Tibial nerve (tissue), 4 donors: ENCODE results near the gene MEGF10.

Experiments
- CTCF ChIP-seq, 5 experiments: fragments of 200-600 bp in 3 of 5; fragments of 450-650 bp in 2 of 5; sonication (generic) in 3 of 5; IDR thresholded peaks; one replicate each; pipeline ENCODE4 v1.5.1; 2016 to 2019; ENCODE audit warnings: antibody characterized with exemption in 5 of 5, mild to moderate bottlenecking in 3 of 5, moderate library complexity in 2 of 5
- EP300 ChIP-seq, 2 donors: sonication (generic); formaldehyde crosslinking; IDR thresholded peaks; one replicate each; pipeline ENCODE4 v1.6.1; 2017; ENCODE audit warnings: antibody characterized with exemption in 2 of 2, mild to moderate bottlenecking in 1 of 2

DNA sequence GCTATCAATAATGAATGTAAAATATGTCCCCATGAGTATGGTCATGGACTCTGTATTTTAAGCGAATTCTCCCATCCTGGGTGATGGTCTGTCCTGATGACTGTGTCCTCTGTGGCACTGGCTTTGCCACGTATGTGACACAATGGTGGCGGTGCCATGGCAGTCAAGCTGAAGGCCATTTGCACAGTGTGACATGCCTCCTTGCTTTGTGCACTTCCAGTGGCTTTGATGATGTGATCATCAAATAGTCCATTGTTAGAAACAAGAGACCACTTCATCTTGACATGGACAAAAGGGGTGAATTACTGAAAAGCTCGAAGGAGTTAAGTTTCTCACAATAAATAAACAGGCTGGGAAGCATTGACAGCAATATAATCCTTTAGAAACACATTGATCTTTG, 195.9 kb downstream of the MEGF10 start:
- TF ChIP-seq CTCF (IDR thresholded peaks at IDR 0.05) (no peak), EP300 (IDR thresholded peaks at IDR 0.05) (no peak)
